ENCODE results near the gene EFNA5. TPM values are rescaled to one million over a fixed set of nuclear protein-coding genes. Genes with fewer than 3 reads are reported as not detected.

The EFNA5 gene
- total and polyA plus RNA-seq, 10 of the 15 experiments (the other 5 are each of a cell fraction or from before 2014, with no cell fraction given), result 0.19 to 12.6 (median 3.9) TPM

DNA sequence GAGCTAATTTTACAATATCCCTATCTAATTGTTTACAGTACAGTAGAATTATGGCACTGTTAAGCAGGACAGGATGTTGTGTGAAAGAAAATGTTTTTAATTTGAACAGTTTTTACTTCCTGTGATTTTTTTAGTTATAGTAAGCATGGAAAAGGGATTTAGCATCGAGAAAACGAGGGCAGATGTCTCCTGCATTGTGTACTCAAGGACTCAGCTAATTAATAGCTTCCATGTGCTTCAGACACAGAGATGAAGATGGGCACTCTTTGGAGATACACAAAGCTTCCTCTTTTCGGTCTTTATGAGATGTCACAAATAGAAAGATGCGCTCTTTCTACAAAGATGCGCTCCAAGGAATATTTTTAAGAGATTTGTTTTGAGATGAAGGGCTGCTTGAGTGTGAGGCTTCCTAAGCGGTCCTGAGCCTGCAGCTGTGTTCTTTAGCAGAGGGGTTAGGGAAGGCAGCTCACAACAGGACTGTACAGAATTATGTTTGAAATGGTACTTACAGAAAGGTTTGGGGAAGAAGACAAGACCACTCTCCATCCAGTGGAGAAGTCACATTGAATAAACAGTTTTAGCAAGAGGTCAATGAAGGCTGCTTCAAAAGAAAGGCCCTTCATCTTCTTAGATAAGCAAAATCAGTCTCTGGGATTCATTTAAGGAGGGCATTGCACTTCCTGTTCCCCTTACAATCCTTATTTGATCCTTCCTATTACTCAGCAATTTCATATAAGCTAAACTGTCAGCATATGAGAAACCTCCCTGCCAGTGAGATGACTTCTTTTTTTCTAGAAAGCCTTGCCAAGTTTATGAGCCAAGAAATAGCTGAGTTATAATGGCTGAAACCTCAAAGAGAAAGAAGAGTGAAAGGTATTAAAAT, 311.5 kb downstream of the EFNA5 start:
- ChIA-PET SMC1A (ENCODE audit: uncharacterized antibody, unreplicated experiment) (interaction anchor here (0.6 to 5.1 kb wide), 33 partner anchors 8 to 318 kb away, joined by 3 to 34 read pairs (median 4); no protein-coding TSS in a partner anchor), POLR2A (interaction anchor here (1.2 kb wide), 1 partner anchor 60 kb away, joined by 3 read pairs; no protein-coding TSS in a partner anchor), RAD21 (ENCODE audit: unreplicated experiment) (interaction anchor here (0.5 to 7.0 kb wide), 13 partner anchors 22 to 256 kb away, joined by 3 to 42 read pairs (median 3); no protein-coding TSS in a partner anchor), CTCF (interaction anchor here (0.7 to 5.6 kb wide), 24 partner anchors 9 to 315 kb away, joined by 3 to 50 read pairs (median 4); no protein-coding TSS in a partner anchor)
- Histone ChIP-seq H3K4me1 (ENCODE audit: control insufficient read depth, insufficient read depth, low read length) (peaks cover 6% of the 10 kb centered on the region; the same call in 1 of the 2 replicates), H3K27me3 (replicated peaks in 1 of 2; ENCODE audit: control insufficient read depth in 2 of 2, insufficient read depth in 2 of 2, low read length in 1 of 2) (no peaks in the 10 kb centered on the region; a peak in 1 of 4 replicates), H3K27ac (ENCODE audit: control insufficient read depth, insufficient read depth) (no peak overlapping the region), H3K4me2 (ENCODE audit: control insufficient read depth, insufficient read depth) (no peak overlapping the region), H3K9ac (ENCODE audit: control insufficient read depth, insufficient read depth, low read length) (no peak overlapping the region), H4K20me1 (ENCODE audit: control insufficient read depth, insufficient read depth) (no peaks in the 10 kb centered on the region), H3K79me2 (ENCODE audit: control insufficient read depth, insufficient read depth, low read length) (no peaks in the 10 kb centered on the region), H3K36me3 (ENCODE audit: control insufficient read depth in 2 of 2, insufficient read depth in 2 of 2, low read length in 1 of 2) (no peaks in the 10 kb centered on the region), H3K4me3 (no peak overlapping the region), H3K9me3 (replicated peaks; ENCODE audit: control insufficient read depth, insufficient read depth, low read length) (no peaks in the 10 kb centered on the region), H2AFZ (ENCODE audit: control insufficient read depth, low read depth, low read length) (no peak overlapping the region)
- TF ChIP-seq, protein P1, sequence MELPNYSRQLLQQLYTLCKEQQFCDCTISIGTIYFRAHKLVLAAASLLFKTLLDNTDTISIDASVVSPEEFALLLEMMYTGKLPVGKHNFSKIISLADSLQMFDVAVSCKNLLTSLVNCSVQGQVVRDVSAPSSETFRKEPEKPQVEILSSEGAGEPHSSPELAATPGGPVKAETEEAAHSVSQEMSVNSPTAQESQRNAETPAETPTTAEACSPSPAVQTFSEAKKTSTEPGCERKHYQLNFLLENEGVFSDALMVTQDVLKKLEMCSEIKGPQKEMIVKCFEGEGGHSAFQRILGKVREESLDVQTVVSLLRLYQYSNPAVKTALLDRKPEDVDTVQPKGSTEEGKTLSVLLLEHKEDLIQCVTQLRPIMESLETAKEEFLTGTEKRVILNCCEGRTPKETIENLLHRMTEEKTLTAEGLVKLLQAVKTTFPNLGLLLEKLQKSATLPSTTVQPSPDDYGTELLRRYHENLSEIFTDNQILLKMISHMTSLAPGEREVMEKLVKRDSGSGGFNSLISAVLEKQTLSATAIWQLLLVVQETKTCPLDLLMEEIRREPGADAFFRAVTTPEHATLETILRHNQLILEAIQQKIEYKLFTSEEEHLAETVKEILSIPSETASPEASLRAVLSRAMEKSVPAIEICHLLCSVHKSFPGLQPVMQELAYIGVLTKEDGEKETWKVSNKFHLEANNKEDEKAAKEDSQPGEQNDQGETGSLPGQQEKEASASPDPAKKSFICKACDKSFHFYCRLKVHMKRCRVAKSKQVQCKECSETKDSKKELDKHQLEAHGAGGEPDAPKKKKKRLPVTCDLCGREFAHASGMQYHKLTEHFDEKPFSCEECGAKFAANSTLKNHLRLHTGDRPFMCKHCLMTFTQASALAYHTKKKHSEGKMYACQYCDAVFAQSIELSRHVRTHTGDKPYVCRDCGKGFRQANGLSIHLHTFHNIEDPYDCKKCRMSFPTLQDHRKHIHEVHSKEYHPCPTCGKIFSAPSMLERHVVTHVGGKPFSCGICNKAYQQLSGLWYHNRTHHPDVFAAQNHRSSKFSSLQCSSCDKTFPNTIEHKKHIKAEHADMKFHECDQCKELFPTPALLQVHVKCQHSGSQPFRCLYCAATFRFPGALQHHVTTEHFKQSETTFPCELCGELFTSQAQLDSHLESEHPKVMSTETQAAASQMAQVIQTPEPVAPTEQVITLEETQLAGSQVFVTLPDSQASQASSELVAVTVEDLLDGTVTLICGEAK (IDR thresholded peaks at IDR 0.05; ENCODE audit: borderline replicate concordance), result no peak
- TF ChIP-seq BMI1 (IDR thresholded peaks at IDR 0.05; ENCODE audit: borderline replicate concordance) (no peak), NR2C1 (IDR thresholded peaks at IDR 0.05) (no peak), BACH1 (IDR thresholded peaks at IDR 0.05; ENCODE audit: borderline replicate concordance) (peak; percentile 45; the same call in 1 of the 2 replicates), NR2F1 (conservative IDR thresholded peaks at IDR 0.05) (no peak), PKNOX1 (IDR thresholded peaks at IDR 0.05) (no peak)
- TF ChIP-seq, protein P2, sequence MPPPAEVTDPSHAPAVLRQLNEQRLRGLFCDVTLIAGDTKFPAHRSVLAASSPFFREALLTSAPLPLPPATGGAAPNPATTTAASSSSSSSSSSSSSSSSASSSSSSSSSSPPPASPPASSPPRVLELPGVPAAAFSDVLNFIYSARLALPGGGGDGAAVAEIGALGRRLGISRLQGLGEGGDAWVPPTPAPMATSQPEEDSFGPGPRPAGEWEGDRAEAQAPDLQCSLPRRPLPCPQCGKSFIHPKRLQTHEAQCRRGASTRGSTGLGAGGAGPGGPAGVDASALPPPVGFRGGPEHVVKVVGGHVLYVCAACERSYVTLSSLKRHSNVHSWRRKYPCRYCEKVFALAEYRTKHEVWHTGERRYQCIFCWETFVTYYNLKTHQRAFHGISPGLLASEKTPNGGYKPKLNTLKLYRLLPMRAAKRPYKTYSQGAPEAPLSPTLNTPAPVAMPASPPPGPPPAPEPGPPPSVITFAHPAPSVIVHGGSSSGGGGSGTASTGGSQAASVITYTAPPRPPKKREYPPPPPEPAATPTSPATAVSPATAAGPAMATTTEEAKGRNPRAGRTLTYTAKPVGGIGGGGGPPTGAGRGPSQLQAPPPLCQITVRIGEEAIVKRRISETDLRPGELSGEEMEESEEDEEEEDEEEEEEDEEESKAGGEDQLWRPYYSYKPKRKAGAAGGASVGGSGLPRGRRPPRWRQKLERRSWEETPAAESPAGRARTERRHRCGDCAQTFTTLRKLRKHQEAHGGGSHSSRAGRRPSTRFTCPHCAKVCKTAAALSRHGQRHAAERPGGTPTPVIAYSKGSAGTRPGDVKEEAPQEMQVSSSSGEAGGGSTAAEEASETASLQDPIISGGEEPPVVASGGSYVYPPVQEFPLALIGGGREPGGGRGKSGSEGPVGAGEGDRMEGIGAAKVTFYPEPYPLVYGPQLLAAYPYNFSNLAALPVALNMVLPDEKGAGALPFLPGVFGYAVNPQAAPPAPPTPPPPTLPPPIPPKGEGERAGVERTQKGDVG (CRISPR knock-in tag; IDR thresholded peaks at IDR 0.05), result no peak
- no TSS peak for BruUV-seq (replicated peaks)
- no peak for FAIRE-seq
- WGBS (ENCODE audit: insufficient coverage, insufficient replicate concordance, low lambda C conversion rate, missing lambda C conversion rate), result 58% methylated on average over 6 of the region's 6 CpGs
- no peak; the same call in 2 of the 3 replicates for ATAC-seq
- DNase-seq (ENCODE audit: low read depth, low spot score), result no peak
- in situ Hi-C loops (cut with MboI) (no loop called here), intact Hi-C loops (cut with micrococcal nuclease; ENCODE audit: unreplicated experiment) (loop anchor here (5.0 kb wide), 1 partner anchor 257 kb away; no protein-coding TSS in a partner anchor)
